CD4-positive, CD25-positive, alpha-beta regulatory T cell (primary cell): ENCODE results near the gene RRAS. TPM values are rescaled to one million over a fixed set of nuclear protein-coding genes. Genes with fewer than 3 reads are reported as not detected.
"Not testable (repeated sequence)": the region's sequence is repeated elsewhere in the genome, so short reads cannot be mapped to it uniquely, and the experiment has no call there.

ENCODE experiments used
- ATAC-seq, 2 donors: fragments of 150-1000 bp; cut with Tn5 transposase; one replicate each; pipeline ENCODE4 v1.10.0; 2021; ENCODE audit warnings: low read depth in 2 of 2, moderate number of reproducible peaks in 2 of 2, moderate library complexity in 1 of 2
- DNase-seq, 3 donors: peaks; one replicate each; pipeline versions ENCODE4 v3.0.0 to v3.0.0-alpha.2; 2012 to 2022; ENCODE audit warnings: mixed read lengths in 1 of 3
- H3K27ac ChIP-seq: one replicate; pipeline ENCODE4 v1.7.0; 2013; ENCODE audit warnings: mild to moderate bottlenecking, low read length; ENCODE audit not compliant: insufficient read depth, poor library complexity, severe bottlenecking
- H3K27me3 ChIP-seq: one replicate; pipeline ENCODE4 v1.7.0; 2013; ENCODE audit warnings: low read length; ENCODE audit not compliant: control insufficient read depth, insufficient read depth
- H3K36me3 ChIP-seq: one replicate; pipeline ENCODE4 v1.7.0; 2013; ENCODE audit warnings: mild to moderate bottlenecking, low read length, moderate library complexity; ENCODE audit not compliant: control insufficient read depth, insufficient read depth
- H3K4me1 ChIP-seq: 2 replicates; pipeline ENCODE4 v1.7.0; 2013; ENCODE audit warnings: mild to moderate bottlenecking, low read length; ENCODE audit not compliant: insufficient read depth, control insufficient read depth, poor library complexity, severe bottlenecking
- H3K4me3 ChIP-seq: one replicate; pipeline ENCODE4 v1.7.0; 2013; ENCODE audit warnings: low read depth, mild to moderate bottlenecking, low read length, moderate library complexity
- H3K9me3 ChIP-seq, 2 experiments: 1 replicate in 1 of 2; 2 replicates in 1 of 2; pipeline ENCODE4 v1.7.0; 2013; ENCODE audit warnings: low read length in 2 of 2, mild to moderate bottlenecking in 1 of 2, moderate library complexity in 1 of 2; ENCODE audit not compliant: control insufficient read depth in 2 of 2
- H3K27ac Mint-ChIP-seq, 3 donors: one replicate each; pipeline ENCODE4 v1.8.0; 2020 to 2022; ENCODE audit warnings: mild to moderate bottlenecking in 3 of 3, mixed read lengths in 3 of 3, moderate library complexity in 2 of 3
- H3K27me3 Mint-ChIP-seq: one replicate; pipeline ENCODE4 v1.8.0; 2022; ENCODE audit warnings: mild to moderate bottlenecking, mixed read lengths
- H3K36me3 Mint-ChIP-seq: one replicate; pipeline ENCODE4 v1.8.0; 2020; ENCODE audit warnings: mixed read lengths
- H3K4me1 Mint-ChIP-seq, 4 donors: one replicate each; pipeline ENCODE4 v1.8.0; 2020 to 2022; ENCODE audit warnings: mixed read lengths in 4 of 4, mild to moderate bottlenecking in 1 of 4
- H3K4me3 Mint-ChIP-seq, 4 donors: one replicate each; pipeline ENCODE4 v1.8.0; 2020 to 2022; ENCODE audit warnings: mild to moderate bottlenecking in 4 of 4, mixed read lengths in 4 of 4, moderate library complexity in 3 of 4
- H3K9me3 Mint-ChIP-seq, 7 donors: one replicate each; pipeline ENCODE4 v1.8.0; 2020 to 2022; ENCODE audit warnings: mixed read lengths in 7 of 7, mild to moderate bottlenecking in 3 of 7, moderate library complexity in 2 of 7
- polyA plus RNA-seq, 4 donors: library from polyadenylated mRNA; unstranded; fragments of 300-500 nt; fragmentation: Illumina TruSeq; gene quantifications; one replicate each; pipeline ENCODE4 v1.2.3, GENCODE V29; 2021
- total RNA-seq: library from RNA; stranded (reverse); gene quantifications from one replicate; pipeline ENCODE4 v1.2.3, GENCODE V29; 2022

RRAS gene
- total and polyA plus RNA-seq, 5 donors from 2014 or later = 4.6 to 22.1 (median 19.1) TPM

GRCh38 chr19:49636233-49636932 lies 3.6 kb downstream of the RRAS start:
- no peaks in the 10 kb centered on the region for H3K36me3 ChIP-seq
- peaks cover 29% of the 10 kb centered on the region for H3K4me1 ChIP-seq
- Mint-ChIP-seq H3K27ac (no peak overlapping the region), H3K36me3 (no peaks in the 10 kb centered on the region), H3K9me3 (no peaks in the 10 kb centered on the region), H3K4me3 (peak overlapping the region in 2 of 4 donors; percentile 54 to 75), H3K4me1 (peaks cover 0 to 42% (median 14%) of the 10 kb centered on the region in 4 donors), H3K27me3 (no peaks in the 10 kb centered on the region)
- no peak overlapping the region for H3K4me3 ChIP-seq
- H3K9me3 ChIP-seq = no peaks in the 10 kb centered on the region
- no peaks in the 10 kb centered on the region for H3K27me3 ChIP-seq
- ATAC-seq (no peak), DNase-seq (no peak)
- no peak overlapping the region for H3K27ac ChIP-seq

GRCh38 chr19:49635530-49636232 lies 4.3 kb downstream of the RRAS start:
- H3K36me3 Mint-ChIP-seq = no peaks in the 10 kb centered on the region
- H3K4me3 ChIP-seq = no peak overlapping the region
- no peak for ATAC-seq
- no peaks in the 10 kb centered on the region for H3K36me3 ChIP-seq
- no peaks in the 10 kb centered on the region for H3K9me3 ChIP-seq
- H3K27me3 Mint-ChIP-seq = no peaks in the 10 kb centered on the region
- no peak for DNase-seq
- H3K27me3 ChIP-seq = no peaks in the 10 kb centered on the region
- peak overlapping the region in 1 of 3 donors; percentile 65 for H3K27ac Mint-ChIP-seq
- peaks cover 22% of the 10 kb centered on the region for H3K4me1 ChIP-seq
- H3K4me3 Mint-ChIP-seq = peak overlapping the region in 2 of 4 donors; percentile 54 to 75
- no peaks in the 10 kb centered on the region for H3K9me3 Mint-ChIP-seq
- no peak overlapping the region for H3K27ac ChIP-seq
- peaks cover 0 to 36% (median 11%) of the 10 kb centered on the region in 4 donors for H3K4me1 Mint-ChIP-seq

- not testable (repeated sequence) for H3K4me3 ChIP-seq, H3K4me1 ChIP-seq, H3K36me3 Mint-ChIP-seq, DNase-seq, H3K36me3 ChIP-seq, ATAC-seq, H3K27me3 Mint-ChIP-seq, H3K27me3 ChIP-seq, H3K9me3 Mint-ChIP-seq, H3K27ac Mint-ChIP-seq, H3K27ac ChIP-seq, H3K4me3 Mint-ChIP-seq, H3K9me3 ChIP-seq
- peaks cover 0 to 15% (median 4%) of the 10 kb centered on the region in 4 donors for H3K4me1 Mint-ChIP-seq
These were observed 6.7 kb downstream of the RRAS start for GRCh38 chr19:49633273-49633672.

- H3K27ac Mint-ChIP-seq = no peak overlapping the region
- Histone ChIP-seq H3K27me3 (no peaks in the 10 kb centered on the region), H3K27ac (no peak overlapping the region), H3K4me1 (peaks cover under 1% of the 10 kb centered on the region), H3K4me3 (no peak overlapping the region), H3K9me3 (no peaks in the 10 kb centered on the region), H3K36me3 (no peaks in the 10 kb centered on the region)
- no peaks in the 10 kb centered on the region for H3K36me3 Mint-ChIP-seq
- ATAC-seq = no peak
- peaks cover 0 to 10% (median 2%) of the 10 kb centered on the region in 4 donors for H3K4me1 Mint-ChIP-seq
- no peak for DNase-seq
- no peak overlapping the region for H3K4me3 Mint-ChIP-seq
- no peaks in the 10 kb centered on the region for H3K27me3 Mint-ChIP-seq
- H3K9me3 Mint-ChIP-seq = peaks cover 0 to 1% (median 0%) of the 10 kb centered on the region in 7 donors
These were observed 7.4 kb downstream of the RRAS start for GRCh38 chr19:49632576-49632975.

GRCh38 chr19:49631610-49632192 lies 8.2 kb downstream of the RRAS start:
- Histone ChIP-seq H3K27ac (no peak overlapping the region), H3K36me3 (no peaks in the 10 kb centered on the region), H3K27me3 (no peaks in the 10 kb centered on the region), H3K4me1 (no peaks in the 10 kb centered on the region), H3K9me3 (no peaks in the 10 kb centered on the region), H3K4me3 (no peak overlapping the region)
- peak overlapping the region in 1 of 3 donors; percentile 89 for H3K27ac Mint-ChIP-seq
- peaks cover 0 to 8% (median 2%) of the 10 kb centered on the region in 4 donors for H3K4me1 Mint-ChIP-seq
- peaks cover 4% of the 10 kb centered on the region for H3K36me3 Mint-ChIP-seq
- no peak for DNase-seq
- H3K9me3 Mint-ChIP-seq = peaks cover 0 to 1% (median 0%) of the 10 kb centered on the region in 7 donors
- H3K4me3 Mint-ChIP-seq = no peak overlapping the region
- ATAC-seq = no peak
- no peaks in the 10 kb centered on the region for H3K27me3 Mint-ChIP-seq

- no peaks in the 10 kb centered on the region for H3K27me3 Mint-ChIP-seq
- H3K4me1 ChIP-seq = no peaks in the 10 kb centered on the region
- H3K27ac Mint-ChIP-seq = peak overlapping the region in 1 of 3 donors; percentile 49
- H3K4me3 Mint-ChIP-seq = no peak overlapping the region
- H3K36me3 ChIP-seq = no peaks in the 10 kb centered on the region
- no peak overlapping the region for H3K27ac ChIP-seq
- DNase-seq = no peak
- no peak overlapping the region for H3K4me3 ChIP-seq
- H3K27me3 ChIP-seq = no peaks in the 10 kb centered on the region
- H3K36me3 Mint-ChIP-seq = peaks cover 4% of the 10 kb centered on the region
- H3K9me3 ChIP-seq = no peaks in the 10 kb centered on the region
- peaks cover 0 to 1% (median 0%) of the 10 kb centered on the region in 7 donors for H3K9me3 Mint-ChIP-seq
- ATAC-seq = no peak
- H3K4me1 Mint-ChIP-seq = peaks cover 0 to 8% (median 2%) of the 10 kb centered on the region in 4 donors
These were observed 8.8 kb downstream of the RRAS start for GRCh38 chr19:49631014-49631588.

- peaks cover 0 to 1% (median 0%) of the 10 kb centered on the region in 7 donors for H3K9me3 Mint-ChIP-seq
- H3K27me3 Mint-ChIP-seq = no peaks in the 10 kb centered on the region
- Histone ChIP-seq H3K4me3 (no peak overlapping the region), H3K4me1 (no peaks in the 10 kb centered on the region), H3K27me3 (no peaks in the 10 kb centered on the region), H3K9me3 (no peaks in the 10 kb centered on the region), H3K27ac (no peak overlapping the region), H3K36me3 (peaks cover 4% of the 10 kb centered on the region)
- peaks cover 0 to 2% (median 0%) of the 10 kb centered on the region in 4 donors for H3K4me1 Mint-ChIP-seq
- H3K36me3 Mint-ChIP-seq = peaks cover 4% of the 10 kb centered on the region
- DNase-seq = no peak
- no peak for ATAC-seq
- peak overlapping the region in 2 of 3 donors; percentile 31 to 69 for H3K27ac Mint-ChIP-seq
- no peak overlapping the region for H3K4me3 Mint-ChIP-seq
These were observed 10.3 kb downstream of the RRAS start for GRCh38 chr19:49629659-49630058.
